Skeletal muscle cell (primary cell): ENCODE measurements around the gene NR4A1.

Source experiments
- DNase-seq: peaks from one replicate; pipeline ENCODE4 v3.0.0-alpha.2; 2010; ENCODE audit warnings: low read depth
- H3K4me3 ChIP-seq: 2 replicates; pipeline ENCODE4 v1.5.1; 2011; ENCODE audit warnings: low read depth, mild to moderate bottlenecking, control low read depth, low read length, moderate library complexity

NR4A1 gene

GRCh38 chr12:52015532-52016041 is 35.7 kb upstream of the NR4A1 start:
- no peak for DNase-seq
- H3K4me3 ChIP-seq: no peak overlapping the region

GRCh38 chr12:52018433-52019112 is 32.7 kb upstream of the NR4A1 start:
- H3K4me3 ChIP-seq: no peak overlapping the region
- no peak for DNase-seq

GRCh38 chr12:52019113-52019770 is 32.0 kb upstream of the NR4A1 start:
- no peak overlapping the region for H3K4me3 ChIP-seq
- no peak for DNase-seq

- no peak for DNase-seq
These were observed 30.5 kb upstream of the NR4A1 start for GRCh38 chr12:52020539-52021336.

GRCh38 chr12:52022841-52023181 is 28.4 kb upstream of the NR4A1 start:
- peak overlapping the region; percentile 50 for H3K4me3 ChIP-seq
- DNase-seq: no peak

More at GRCh38 chr12:52020539-52021336, 30.5 kb upstream of the NR4A1 start:
- H3K4me3 ChIP-seq: no peak overlapping the region

- H3K4me3 ChIP-seq: peak overlapping the region; percentile 50
- no peak for DNase-seq
These were observed 27.9 kb upstream of the NR4A1 start for GRCh38 chr12:52023182-52023975.

- DNase-seq: no peak
- H3K4me3 ChIP-seq: peak overlapping the region; percentile 50
These were observed 27.1 kb upstream of the NR4A1 start for GRCh38 chr12:52023976-52024688.

- no peak overlapping the region for H3K4me3 ChIP-seq
- DNase-seq: no peak
These were observed 26.4 kb upstream of the NR4A1 start for GRCh38 chr12:52024845-52025230.

DNA sequence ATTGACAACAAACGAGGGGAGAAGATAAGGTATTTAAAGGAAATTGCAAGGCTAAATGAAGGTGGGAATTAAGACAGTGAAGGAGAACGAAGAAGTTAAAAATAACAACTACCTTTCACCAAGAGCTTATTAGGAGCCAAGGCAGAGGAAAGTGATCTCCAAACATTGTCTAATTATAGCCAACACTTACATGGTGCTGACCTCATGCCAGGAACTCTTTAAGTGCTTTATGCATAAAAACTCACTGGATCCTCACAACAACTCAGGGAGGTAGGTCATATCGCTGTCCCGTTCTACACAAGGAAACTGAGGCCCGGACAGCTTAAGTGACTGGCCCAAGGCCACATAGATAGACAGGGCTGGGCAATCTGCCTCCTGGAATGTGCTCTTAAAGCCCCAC is 25.0 kb upstream of the NR4A1 start:
- DNase-seq: no peak
- H3K4me3 ChIP-seq: no peak overlapping the region

DNA sequence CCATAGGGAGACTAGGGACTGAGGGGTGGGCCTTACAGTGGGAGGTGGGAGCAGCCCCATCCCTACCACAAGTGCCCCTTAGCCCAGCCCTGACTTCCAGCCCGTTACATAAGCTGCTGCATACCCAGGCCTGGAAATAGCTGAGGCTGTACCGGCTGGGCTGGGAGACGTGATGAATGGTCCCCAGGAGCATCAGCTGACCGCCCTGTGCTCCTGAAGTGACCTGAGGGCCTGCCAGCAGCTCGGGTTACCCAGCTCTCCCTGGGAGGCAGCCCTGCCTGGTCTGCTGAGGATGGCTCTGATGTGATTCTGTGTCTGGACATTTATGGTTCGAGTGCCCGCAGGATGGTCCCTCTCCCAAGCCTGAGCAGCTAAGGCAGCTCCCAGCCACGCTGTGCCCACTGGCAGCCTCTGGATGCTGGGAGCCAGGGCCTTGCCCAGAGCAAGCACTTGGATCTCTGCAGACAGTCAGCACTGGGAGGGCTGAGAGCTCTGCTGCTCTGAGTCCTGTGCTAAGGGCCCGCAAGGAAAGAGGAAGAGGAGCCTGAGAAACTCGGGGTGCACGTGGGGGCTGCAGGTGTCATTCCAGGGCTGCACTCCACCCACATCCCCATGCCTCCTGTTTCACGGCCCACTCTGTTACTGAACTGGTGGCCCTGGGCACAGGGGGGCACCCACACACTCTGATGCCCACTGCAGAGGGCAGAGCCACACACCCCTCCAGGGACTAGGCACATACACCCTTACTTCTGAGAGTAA is 24.0 kb upstream of the NR4A1 start:
- H3K4me3 ChIP-seq: no peak overlapping the region
- no peak for DNase-seq

DNA sequence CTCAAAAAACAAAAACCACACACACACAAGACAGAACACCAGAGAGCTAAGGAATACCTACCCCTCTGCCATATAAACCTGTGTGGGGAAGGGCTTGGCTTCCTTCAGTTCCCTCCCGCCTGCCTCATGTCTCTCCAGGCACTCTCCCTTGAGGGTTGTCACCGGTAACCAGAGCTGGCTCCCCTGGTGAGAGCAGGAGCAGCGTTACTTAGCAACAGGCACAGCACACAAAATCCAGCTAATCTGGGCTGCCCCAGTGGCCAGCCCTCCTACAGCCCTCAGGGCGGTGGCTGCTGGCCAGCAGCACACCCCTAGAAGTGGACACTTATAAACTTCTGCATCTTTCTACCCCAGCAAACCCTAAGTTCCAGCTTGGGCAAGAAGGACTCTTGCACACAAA is 21.6 kb upstream of the NR4A1 start:
- no peak overlapping the region for H3K4me3 ChIP-seq
- DNase-seq: no peak

DNA sequence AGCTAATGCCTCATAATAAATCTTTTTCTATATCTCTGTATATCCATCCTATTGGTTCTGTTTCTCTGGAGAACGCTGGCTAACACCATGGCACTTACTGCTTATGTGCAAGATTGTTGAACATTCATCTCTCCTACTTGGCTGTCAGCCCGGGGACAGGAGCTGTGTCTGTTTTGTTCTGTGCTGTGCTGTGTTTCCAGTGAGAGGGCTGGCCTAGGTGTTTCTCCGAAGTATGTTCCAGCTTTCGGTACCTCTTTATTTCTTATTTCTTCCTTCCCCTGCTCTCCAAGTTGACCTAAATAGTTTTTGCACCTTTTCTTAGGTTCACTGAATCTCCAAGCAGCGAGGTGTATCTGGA is 18.8 kb upstream of the NR4A1 start:
- H3K4me3 ChIP-seq: peak overlapping the region; percentile 41
- DNase-seq: no peak

GRCh38 chr12:52032804-52033445 is 18.3 kb upstream of the NR4A1 start:
- H3K4me3 ChIP-seq: peak overlapping the region; percentile 47
- DNase-seq: peak; percentile 93

- H3K4me3 ChIP-seq: peak overlapping the region; percentile 47
- DNase-seq: no peak
These were observed 17.6 kb upstream of the NR4A1 start for GRCh38 chr12:52033446-52034140.

GRCh38 chr12:52035190-52035589 is 16.1 kb upstream of the NR4A1 start:
- no peak for DNase-seq
- H3K4me3 ChIP-seq: no peak overlapping the region

DNA sequence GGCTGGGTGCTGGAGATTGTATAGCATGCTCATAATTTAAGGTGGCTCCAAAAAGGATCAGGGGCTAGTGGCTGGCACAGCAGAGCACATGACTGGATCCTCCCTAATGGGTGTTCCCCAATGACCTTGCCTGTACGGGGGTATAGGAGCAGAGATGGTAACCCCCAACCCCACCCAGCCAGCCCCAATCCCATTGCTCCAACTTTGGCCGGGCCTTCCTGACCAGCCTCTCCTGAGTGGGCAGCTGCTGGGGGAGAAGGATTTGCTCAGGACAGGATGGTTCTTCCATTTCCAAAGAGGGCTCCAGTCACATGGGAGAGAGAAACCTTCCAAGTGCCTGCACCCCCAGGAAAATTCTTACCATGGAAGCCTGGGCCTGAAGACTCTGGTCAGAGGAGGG is 15.3 kb upstream of the NR4A1 start:
- no peak overlapping the region for H3K4me3 ChIP-seq
- no peak for DNase-seq

DNA sequence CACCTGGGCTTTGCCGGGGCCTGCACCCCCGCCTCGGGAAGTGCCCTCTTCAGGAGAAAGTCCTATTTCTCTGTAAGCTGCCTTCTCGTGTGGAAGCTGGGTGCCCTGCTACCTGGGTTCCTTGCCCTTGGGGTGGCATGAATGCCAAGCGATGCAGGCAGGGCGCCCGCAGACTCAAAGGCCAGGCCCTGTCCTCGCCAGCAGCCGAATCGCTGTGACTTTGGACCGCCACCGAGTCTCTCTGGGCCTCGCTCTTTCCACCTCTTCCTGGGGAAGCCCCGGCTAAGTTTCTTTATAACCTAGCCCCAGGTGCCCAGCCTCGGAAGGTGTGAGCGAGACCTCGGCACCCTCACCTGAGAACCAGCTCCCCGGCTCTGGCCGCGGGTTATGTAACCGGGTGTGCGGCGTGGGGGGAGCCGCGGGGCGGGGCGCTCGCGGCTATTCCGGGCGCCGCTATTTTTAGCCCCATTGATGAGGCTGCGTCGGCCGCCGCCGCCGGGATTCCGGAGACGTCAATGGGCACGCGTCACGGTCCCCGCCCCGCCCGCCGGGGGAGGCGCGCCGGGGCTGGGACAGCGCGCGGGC is 14.6 kb upstream of the NR4A1 start:
- no peak for DNase-seq
- H3K4me3 ChIP-seq: peak overlapping the region; percentile 40
